Measurements from ENCODE around the gene USP17L17.
"Not testable (repeated sequence)": the region's sequence is repeated elsewhere in the genome, so short reads cannot be mapped to it uniquely, and the experiment has no call there.

USP17L17 gene, protein sequence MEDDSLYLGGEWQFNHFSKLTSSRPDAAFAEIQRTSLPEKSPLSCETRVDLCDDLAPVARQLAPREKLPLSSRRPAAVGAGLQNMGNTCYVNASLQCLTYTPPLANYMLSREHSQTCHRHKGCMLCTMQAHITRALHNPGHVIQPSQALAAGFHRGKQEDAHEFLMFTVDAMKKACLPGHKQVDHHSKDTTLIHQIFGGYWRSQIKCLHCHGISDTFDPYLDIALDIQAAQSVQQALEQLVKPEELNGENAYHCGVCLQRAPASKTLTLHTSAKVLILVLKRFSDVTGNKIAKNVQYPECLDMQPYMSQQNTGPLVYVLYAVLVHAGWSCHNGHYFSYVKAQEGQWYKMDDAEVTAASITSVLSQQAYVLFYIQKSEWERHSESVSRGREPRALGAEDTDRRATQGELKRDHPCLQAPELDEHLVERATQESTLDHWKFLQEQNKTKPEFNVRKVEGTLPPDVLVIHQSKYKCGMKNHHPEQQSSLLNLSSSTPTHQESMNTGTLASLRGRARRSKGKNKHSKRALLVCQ

DNA sequence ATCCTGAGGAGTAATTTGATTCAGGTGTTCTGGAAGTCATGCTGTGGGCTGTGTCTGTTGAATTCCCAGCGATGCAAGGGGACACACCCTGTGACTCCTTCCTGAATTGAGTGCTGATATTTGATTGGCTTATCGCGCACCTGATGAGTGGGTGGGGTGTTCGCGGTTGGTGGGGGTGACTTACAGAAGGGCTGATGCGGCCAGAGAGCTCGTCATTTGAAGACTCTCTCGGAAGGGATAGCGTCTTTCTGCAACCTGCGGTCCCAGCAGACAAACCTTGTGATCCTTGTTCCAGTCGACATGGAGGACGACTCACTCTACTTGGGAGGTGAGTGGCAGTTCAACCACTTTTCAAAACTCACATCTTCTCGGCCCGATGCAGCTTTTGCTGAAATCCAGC, at the start of gene USP17L17:
Gene USP17L17 (plus strand): TSS at position 301 of the 400 bp plus-strand sequence. CDS start 0 bp downstream, at position 301.
- FAIRE-seq, result not testable (repeated sequence)

- not testable (repeated sequence) for FAIRE-seq
Observed at GRCh38 chr4:9210357-9210756, 33.3 kb upstream of the USP17L17 start, which contains the start of gene USP17L10. Gene USP17L10, plus strand, starts transcription at chr4:9210657. Its CDS starts 0 bp downstream, at chr4:9210657.

GRCh38 chr4:9214701-9215100, 29.0 kb upstream of the USP17L17 start:
- FAIRE-seq, result not testable (repeated sequence)

GRCh38 chr4:9215105-9215504, 28.6 kb upstream of the USP17L17 start, which contains the start of gene USP17L11:
Gene USP17L11, plus strand, starts transcription at chr4:9215405. Its CDS starts 0 bp downstream, at chr4:9215405.
- not testable (repeated sequence) for FAIRE-seq

DNA sequence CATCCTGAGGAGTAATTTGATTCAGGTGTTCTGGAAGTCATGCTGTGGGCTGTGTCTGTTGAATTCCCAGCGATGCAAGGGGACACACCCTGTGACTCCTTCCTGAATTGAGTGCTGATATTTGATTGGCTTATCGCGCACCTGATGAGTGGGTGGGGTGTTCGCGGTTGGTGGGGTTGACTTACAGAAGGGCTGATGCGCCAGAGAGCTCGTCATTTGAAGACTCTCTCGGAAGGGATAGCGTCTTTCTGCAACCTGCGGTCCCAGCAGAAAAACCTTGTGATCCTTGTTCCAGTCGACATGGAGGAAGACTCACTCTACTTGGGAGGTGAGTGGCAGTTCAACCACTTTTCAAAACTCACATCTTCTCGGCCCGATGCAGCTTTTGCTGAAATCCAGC, 23.8 kb upstream of the USP17L17 start, which contains the start of gene USP17L12:
Gene USP17L12 (plus strand): TSS at position 301 of the 400 bp plus-strand sequence. CDS start 0 bp downstream, at position 301.
- not testable (repeated sequence) for FAIRE-seq

GRCh38 chr4:9224596-9224995, 19.1 kb upstream of the USP17L17 start, which contains the start of gene USP17L13:
Gene USP17L13, plus strand, starts transcription at chr4:9224896. Its CDS starts 0 bp downstream, at chr4:9224896.
- FAIRE-seq, result not testable (repeated sequence)

DNA sequence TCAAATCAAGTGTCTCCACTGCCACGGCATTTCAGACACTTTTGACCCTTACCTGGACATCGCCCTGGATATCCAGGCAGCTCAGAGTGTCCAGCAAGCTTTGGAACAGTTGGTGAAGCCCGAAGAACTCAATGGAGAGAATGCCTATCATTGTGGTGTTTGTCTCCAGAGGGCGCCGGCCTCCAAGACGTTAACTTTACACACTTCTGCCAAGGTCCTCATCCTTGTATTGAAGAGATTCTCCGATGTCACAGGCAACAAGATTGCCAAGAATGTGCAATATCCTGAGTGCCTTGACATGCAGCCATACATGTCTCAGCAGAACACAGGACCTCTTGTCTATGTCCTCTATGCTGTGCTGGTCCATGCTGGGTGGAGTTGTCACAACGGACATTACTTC, 13.4 kb upstream of the USP17L17 start:
- FAIRE-seq, result not testable (repeated sequence)

DNA sequence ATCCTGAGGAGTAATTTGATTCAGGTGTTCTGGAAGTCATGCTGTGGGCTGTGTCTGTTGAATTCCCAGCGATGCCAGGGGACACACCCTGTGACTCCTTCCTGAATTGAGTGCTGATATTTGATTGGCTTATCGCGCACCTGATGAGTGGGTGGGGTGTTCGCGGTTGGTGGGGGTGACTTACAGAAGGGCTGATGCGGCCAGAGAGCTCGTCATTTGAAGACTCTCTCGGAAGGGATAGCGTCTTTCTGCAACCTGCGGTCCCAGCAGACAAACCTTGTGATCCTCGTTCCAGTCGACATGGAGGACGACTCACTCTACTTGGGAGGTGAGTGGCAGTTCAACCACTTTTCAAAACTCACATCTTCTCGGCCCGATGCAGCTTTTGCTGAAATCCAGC, 9.6 kb upstream of the USP17L17 start, which contains the start of gene USP17L15:
Gene USP17L15 (plus strand): TSS at position 301 of the 400 bp plus-strand sequence. CDS start 0 bp downstream, at position 301.
- not testable (repeated sequence) for FAIRE-seq

DNA sequence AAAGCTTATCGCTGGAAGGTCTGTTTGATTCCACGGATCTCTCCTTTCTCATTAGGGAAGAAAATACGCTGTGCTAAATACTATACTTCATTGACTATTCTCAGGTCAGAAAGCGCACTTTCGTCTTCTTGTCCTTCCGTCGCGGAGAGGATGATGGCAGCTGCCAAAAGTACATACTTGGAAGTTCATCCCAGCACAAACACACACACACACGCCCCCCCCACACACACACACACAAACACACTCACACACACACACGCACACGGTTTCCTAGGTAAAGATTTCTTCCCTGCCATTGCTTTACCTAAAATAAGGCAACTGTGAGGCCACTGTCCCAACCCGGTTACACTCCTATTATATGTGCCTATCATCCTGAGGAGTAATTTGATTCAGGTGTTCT, 5.2 kb upstream of the USP17L17 start:
- FAIRE-seq, result not testable (repeated sequence)

DNA sequence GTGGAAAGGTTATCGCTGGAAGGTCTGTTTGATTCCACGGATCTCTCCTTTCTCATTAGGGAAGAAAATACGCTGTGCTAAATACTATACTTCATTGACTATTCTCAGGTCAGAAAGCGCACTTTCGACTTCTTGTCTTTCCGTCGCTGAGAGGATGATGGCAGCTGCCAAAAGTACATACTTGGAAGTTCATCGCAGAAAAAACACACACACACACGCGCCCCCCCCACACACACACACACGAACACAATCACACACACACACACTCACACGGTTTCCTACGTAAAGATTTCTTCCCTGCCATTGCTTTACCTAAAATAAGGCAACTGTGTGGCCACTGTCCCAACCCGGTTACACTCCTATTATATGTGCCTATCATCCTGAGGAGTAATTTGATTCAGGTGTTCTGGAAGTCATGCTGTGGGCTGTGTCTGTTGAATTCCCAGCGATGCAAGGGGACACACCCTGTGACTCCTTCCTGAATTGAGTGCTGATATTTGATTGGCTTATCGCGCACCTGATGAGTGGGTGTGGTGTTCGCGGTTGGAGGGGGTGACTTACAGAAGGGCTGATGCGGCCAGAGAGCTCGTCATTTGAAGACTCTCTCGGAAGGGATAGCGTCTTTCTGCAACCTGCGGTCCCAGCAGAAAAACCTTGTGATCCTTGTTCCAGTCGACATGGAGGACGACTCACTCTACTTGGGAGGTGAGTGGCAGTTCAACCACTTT, 4.4 kb downstream of the USP17L17 start, which contains the start of gene USP17L18:
Gene USP17L18 (plus strand): TSS at position 678 of the 728 bp plus-strand sequence. CDS start 0 bp downstream, at position 678.
- FAIRE-seq, result not testable (repeated sequence)

GRCh38 chr4:9253078-9253477, 9.4 kb downstream of the USP17L17 start, which contains the start of gene USP17L19:
Gene USP17L19, plus strand, starts transcription at chr4:9253378. Its CDS starts 0 bp downstream, at chr4:9253378.
- FAIRE-seq, result not testable (repeated sequence)

DNA sequence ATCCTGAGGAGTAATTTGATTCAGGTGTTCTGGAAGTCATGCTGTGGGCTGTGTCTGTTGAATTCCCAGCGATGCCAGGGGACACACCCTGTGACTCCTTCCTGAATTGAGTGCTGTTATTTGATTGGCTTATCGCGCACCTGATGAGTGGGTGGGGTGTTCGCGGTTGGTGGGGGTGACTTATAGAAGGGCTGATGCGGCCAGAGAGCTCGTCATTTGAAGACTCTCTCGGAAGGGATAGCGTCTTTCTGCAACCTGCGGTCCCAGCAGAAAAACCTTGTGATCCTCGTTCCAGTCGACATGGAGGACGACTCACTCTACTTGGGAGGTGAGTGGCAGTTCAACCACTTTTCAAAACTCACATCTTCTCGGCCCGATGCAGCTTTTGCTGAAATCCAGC, 14.1 kb downstream of the USP17L17 start, which contains the start of gene USP17L20:
Gene USP17L20 (plus strand): TSS at position 301 of the 400 bp plus-strand sequence. CDS start 0 bp downstream, at position 301.
- FAIRE-seq, result not testable (repeated sequence)

DNA sequence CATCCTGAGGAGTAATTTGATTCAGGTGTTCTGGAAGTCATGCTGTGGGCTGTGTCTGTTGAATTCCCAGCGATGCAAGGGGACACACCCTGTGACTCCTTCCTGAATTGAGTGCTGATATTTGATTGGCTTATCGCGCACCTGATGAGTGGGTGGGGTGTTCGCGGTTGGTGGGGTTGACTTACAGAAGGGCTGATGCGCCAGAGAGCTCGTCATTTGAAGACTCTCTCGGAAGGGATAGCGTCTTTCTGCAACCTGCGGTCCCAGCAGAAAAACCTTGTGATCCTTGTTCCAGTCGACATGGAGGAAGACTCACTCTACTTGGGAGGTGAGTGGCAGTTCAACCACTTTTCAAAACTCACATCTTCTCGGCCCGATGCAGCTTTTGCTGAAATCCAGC, 18.9 kb downstream of the USP17L17 start, which contains the start of gene USP17L21:
Gene USP17L21 (plus strand): TSS at position 301 of the 400 bp plus-strand sequence. CDS start 0 bp downstream, at position 301.
- FAIRE-seq, result not testable (repeated sequence)

GRCh38 chr4:9267319-9267718, 23.6 kb downstream of the USP17L17 start, which contains the start of gene USP17L22:
Gene USP17L22, plus strand, starts transcription at chr4:9267619. Its CDS starts 0 bp downstream, at chr4:9267619.
- not testable (repeated sequence) for FAIRE-seq

DNA sequence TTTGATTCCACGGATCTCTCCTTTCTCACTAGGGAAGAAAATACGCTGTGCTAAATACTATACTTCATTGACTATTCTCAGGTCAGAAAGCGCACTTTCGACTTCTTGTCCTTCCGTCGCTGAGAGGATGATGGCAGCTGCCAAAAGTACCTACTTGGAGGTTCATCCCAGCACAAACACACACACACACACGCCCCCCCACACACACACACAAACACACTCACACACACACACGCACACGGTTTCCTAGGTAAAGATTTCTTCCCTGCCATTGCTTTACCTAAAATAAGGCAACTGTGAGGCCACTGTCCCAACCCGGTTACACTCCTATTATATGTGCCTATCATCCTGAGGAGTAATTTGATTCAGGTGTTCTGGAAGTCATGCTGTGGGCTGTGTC, 28.0 kb downstream of the USP17L17 start:
- not testable (repeated sequence) for FAIRE-seq
